GM21717 (cell line): ENCODE results near the gene PHF21B.
"Not testable (repeated sequence)": the region's sequence is repeated elsewhere in the genome, so short reads cannot be mapped to it uniquely, and the experiment has no call there.

ENCODE experiments used
- ATAC-seq: cut with Tn5 transposase; IDR thresholded peaks from one replicate; pipeline ENCODE4 v1.9.1; 2021; ENCODE audit warnings: mild to moderate bottlenecking, moderate library complexity; ENCODE audit not compliant: unreplicated experiment

The PHF21B gene

DNA sequence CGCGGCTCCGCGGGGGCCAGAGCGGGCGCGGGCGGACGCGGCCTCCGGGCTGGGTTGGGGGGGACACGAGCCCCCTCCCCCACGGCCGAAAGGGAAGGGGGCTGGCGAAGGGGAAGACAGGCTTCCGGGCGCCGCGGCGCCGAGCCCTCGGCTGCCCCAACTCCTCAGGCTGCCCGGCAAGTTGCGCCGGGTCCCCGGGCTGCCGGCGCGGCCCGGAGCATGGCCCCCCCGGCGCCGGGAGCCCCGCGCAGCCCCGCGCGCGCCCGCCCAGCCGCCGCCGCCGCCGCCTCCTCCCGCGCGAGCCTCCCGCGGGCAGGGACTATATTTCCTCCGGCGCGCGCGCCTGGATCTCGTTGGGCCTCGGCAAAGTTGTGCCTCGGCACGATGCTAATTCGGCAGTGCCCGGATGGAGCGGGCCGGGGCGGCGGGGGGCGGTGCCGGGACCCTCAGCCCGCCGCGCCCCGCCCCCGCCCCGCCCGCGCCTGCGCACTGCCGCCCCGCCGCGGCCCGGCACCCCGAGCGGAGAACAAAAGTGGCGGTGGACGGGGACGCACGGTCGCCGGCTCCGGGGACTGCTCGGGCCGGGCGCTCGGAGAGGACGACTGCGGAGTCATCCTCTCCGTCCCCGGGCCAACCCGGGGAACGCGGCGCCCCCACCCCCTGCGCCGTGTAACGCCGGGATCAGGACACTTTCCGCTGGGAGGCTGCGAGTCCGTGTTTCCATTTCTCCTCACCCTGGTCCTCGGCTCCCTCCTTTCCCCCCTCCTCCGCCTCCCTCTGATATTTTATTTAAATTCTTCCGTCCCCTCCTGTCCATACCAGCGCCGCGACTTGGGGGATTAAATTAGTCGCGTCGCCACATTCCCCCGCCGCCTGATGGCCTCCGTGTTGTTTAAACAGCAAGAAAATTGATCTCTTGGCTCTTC lies at the start of gene PHF21B:
TSS of gene PHF21B (minus strand) at position 400 of the 926 bp plus-strand sequence. CDS start 456 bp downstream, outside the sequence.
- ATAC-seq, result no peak

DNA sequence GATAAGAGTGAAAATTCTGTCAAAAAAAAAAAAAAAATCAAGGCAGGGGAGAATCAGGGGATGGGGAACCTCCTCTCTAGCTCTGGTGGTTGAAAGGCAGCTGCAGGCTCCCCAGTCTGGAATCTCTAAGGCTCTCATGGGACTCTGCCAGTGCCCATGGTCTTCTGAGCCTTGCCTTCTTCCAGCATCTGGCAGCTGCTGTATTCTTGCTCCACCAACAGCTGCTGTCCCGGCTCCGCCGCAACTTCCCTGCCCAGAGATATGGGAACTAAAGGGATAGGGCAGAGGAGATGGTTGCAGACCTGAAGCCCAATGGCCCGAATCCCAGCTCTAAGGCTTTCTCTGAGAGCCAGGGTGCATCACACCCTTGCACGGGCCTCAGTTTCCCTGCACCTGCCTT lies 49.5 kb upstream of the PHF21B start:
- no peak for ATAC-seq

DNA sequence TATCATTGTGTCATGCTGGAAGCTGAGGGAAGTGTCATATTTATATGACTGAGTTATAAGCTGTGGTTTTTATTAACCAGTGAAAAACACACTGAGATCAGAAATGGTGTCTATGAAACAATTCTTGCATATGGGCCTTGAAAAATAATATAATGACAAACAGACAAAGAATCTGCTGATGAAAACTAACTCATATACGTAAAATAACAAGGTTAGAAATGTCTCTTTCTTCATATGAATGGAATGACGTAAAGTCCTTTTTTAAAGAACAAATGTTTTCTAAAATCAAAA lies 48.8 kb upstream of the PHF21B start:
- ATAC-seq, result no peak

DNA sequence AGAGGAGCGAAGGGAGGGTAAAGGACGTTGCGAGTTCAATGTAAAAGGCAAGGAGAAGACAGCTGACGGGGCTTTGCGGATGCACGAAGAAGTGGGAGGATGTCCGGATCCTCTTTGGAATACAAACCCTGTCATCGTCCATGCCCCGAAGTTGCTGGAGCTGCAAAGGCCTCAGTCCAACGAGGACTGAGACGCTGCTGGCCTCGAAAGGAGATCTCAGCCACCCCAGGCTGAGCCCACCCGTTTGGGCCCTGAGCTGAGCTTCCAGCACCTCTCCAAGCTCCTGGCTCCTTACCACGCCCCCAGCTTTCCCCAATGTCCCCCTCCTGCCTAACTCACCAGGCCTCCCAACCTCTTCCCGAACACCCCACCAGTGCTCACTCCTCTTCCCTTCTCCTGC lies 46.1 kb upstream of the PHF21B start:
- no peak for ATAC-seq

DNA sequence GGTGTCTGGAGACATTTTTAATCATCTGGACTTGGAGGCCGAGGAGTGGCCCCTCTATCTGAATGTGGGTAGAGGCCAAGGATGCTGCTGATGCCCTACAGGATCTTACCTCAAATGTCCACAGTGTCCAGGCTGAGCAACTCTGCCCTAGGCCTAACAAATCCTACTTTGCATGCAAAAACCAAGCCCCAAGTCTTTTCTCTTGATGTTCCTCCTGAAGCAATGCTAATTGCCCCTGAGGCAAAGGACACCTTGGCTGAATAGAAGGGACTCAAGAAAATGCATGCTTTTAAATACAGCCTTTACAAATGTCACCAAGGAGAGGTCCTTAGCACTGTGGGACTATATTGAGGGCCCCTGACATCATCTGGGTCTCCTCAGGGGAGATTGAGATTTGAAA lies 43.8 kb upstream of the PHF21B start:
- ATAC-seq, result no peak

DNA sequence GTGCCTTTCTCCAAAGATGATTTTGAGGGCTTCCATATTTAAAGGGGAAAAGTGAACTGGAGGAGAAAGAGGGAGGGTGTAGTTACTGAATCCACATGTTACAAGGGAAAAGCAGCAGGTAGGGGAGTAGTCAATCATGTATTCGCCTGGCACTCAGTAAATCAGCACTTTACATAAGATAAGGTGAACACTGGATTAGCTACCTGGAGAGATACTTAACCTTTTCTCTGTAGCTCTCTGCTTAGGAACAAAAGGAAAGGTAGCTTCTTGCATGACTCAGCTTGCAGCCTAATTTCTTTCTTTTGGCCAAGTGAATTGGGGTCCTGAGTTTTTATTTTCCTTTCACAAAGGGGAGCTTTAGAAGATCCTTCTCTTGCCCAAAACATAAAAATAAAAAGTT lies 43.3 kb upstream of the PHF21B start:
- ATAC-seq, result no peak

DNA sequence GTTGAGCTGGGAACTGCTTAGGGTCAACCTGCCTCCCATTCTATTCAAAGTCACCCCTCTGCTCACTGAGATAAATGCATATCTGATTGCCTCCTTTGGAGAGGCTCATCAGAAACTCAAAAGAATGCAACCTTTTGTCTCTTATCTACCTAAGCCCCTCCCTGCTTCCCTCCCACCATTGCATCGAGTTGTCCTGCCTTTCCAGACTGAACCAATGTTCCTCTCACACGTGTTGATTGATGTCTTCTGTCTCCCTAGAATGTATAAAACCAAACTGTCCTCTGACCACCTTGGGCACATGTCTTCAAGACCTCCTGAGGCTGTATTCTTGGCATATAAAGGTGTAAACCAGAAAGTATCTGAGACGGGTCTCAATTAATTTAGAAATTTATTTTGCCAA lies 42.9 kb upstream of the PHF21B start:
- ATAC-seq, result not testable (repeated sequence)

DNA sequence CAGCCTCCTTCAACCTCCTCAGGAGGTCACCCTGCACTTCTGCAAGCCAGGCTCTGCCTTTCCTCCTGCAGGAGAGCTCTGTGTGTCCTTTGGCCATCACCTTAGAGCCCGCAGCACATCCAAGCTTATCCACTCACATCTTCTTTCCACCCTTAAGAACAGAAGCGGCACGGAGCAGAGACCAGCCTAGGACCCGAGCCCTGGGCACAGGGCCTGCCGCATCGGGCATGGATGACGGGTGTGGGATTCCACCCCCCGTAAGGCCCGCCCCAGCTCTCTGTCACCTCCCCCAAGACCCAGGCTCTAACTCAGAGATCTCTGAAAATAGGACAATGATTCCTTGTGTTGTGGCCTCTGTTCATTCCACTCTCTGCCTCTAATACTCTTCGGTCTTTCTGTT lies 42.1 kb upstream of the PHF21B start:
- no peak for ATAC-seq

DNA sequence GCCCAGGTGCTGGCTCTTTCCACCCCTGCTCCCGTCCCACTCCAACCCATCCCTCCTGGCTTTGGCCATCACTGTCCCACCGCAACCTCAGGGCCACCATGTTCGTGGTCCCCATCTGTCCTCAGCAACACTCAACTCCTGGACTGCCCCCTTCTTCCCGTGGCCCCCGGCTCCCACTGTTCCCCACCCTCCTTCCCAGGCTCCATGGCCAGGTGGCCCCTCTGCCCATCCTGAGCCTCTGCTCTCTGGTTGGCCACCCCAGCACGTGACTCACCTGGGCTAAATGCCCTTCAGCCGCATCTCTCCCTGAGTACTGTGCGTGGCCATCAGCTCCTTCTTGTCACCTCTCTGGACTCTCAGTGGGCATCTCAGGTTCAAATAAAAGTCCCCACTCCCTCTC lies 41.6 kb upstream of the PHF21B start:
- no peak for ATAC-seq

DNA sequence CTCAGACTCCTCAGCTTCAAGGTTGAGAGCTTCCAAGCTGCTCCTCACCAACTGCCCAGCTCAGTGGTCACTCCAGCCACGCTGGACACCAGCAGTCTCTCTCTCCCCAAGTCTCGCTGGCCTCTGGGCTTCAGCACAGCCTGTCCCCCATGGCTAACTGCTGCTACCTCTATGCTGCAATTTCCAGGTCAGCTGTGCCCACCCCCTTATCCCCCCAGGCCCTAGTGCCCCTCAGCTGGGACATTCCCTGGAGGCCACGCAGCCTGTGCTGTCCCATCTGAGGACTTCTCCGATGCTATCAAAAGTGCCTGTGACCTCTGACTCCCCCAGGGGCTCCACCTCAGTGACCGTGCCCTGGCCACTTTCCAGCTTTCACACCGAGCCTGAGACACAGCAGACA lies 37.5 kb upstream of the PHF21B start:
- no peak for ATAC-seq

DNA sequence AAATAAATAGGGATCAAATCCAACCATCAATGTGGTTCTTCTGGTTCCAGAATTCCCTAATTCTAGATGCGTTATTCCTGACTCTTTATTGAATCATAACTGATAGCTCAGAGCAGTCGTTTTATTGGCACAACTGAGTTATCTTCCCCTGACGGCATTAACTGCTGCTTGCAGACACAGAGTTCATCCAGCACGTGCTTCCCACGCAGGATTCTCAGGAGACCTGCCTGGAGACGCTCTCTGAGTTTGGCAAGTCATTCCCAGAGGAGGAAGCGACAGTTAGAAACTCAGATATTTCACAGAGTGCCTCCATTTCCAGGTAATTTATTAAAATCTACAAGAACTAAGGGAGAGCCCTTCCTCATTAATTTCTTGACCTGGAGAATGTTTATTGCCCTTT lies 35.4 kb upstream of the PHF21B start:
- no peak for ATAC-seq

DNA sequence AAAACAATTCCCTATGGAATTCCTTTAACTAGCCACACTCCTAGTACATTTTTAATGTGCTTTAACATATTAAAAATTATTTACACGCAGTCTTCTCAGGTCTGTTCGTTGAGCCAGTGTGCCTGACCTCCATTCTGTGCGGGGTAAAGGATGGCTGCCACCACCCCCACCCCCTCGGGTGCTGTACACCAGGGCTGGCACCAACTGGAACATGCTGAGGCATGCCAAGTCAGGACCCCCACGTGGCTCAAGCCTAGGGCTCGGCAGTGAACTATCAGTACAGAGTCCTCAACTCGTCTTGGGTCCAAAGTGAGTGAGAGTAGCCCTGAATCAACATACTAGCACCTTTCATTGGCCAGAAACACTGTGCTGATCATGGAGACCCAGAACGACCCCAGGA lies 32.5 kb upstream of the PHF21B start:
- ATAC-seq, result no peak

DNA sequence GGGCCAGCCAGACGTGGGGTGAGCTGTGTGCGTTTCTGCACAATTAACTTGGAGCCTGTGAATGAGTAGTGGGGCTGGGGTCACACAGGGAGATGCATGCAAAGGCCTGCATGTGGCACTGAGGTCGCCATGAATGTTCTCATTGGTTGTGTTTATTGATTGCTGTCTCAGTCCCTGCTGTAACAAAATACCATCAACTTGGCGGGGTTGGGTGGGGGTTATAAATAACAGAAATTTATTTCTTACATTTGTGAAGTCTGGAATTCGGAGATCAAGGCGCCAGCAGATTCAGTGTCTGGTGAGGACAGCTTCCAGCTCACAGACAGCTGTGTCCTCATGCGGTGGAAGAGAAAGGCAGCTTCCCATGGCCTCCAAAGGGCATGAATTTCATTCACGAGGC lies 29.3 kb upstream of the PHF21B start:
- ATAC-seq, result no peak

DNA sequence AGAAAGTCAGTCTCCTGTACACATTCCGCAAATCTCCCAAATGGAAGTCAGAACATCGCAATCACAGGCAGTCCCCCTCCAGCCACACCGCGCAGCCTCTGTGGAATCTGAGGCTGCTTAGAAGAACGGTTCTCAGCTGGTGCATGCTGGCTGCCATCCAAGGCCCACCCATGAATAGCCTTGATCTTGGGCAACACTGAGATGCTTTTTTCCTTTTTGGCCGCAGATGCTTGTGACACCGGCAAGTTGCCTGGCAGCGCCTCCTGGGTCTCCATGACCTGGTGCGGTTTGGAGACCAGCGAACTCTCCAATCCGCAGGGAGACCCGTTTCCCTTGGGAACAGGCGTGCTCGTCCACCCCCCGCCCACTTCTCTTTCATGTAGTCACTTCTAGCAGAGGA lies 26.3 kb upstream of the PHF21B start:
- ATAC-seq, result no peak

DNA sequence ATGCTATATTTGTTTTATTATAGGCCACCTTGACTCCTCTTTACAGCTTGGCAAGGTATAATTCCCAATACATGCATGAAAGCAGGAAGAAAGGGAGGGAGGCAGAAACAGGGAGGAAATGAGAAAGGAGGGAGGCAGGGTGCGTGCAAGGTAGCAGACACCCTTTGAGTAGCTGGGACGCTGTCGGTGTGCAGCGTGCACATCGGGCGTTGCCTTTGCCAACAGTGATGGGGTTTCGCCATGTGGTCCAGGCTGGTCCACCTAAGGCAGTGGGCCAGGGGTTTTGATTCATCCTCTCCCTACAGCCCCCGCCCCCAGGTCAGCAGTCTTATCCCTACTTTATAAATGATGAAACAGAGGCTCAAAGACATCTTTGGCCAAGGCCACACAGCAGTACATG lies 25.0 kb upstream of the PHF21B start:
- no peak for ATAC-seq

DNA sequence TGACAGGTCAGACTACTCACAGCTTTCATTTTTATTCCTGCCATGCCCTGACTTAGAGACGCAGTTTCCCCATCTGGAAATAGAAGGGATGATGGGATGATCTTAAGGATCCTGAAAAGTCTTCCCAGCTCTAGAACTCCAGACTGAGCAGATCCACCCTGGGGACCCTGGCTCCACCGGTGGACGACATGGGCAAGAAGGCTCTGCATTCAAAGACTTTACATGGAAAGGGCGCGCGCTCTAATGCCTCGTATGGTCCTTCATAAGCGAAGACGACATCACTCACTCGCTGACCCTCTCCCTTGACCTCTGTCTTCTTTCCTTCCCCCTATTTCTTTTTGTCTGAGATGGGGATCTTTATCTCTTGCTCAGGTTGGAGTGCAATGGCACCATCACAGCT lies 24.4 kb upstream of the PHF21B start:
- no peak for ATAC-seq

DNA sequence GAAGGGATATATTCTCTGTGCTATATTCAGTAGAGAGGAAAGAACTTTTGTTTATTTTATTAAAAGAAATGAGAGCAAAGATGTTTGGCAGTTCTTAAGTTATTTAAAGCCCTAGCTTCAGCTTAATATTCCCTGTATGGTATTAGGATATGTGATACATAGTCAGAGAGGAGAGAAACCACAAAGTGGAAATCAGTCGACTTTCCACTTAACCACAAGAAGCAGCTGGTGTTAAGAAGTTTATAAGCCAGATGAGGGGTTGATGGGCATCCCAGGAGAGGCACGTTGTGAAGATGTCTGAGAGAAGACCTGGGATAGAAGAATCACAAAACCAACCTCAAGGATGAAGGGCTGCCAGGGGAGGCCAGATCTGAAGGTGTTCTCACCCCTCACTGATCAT lies 23.3 kb upstream of the PHF21B start:
- ATAC-seq, result no peak

DNA sequence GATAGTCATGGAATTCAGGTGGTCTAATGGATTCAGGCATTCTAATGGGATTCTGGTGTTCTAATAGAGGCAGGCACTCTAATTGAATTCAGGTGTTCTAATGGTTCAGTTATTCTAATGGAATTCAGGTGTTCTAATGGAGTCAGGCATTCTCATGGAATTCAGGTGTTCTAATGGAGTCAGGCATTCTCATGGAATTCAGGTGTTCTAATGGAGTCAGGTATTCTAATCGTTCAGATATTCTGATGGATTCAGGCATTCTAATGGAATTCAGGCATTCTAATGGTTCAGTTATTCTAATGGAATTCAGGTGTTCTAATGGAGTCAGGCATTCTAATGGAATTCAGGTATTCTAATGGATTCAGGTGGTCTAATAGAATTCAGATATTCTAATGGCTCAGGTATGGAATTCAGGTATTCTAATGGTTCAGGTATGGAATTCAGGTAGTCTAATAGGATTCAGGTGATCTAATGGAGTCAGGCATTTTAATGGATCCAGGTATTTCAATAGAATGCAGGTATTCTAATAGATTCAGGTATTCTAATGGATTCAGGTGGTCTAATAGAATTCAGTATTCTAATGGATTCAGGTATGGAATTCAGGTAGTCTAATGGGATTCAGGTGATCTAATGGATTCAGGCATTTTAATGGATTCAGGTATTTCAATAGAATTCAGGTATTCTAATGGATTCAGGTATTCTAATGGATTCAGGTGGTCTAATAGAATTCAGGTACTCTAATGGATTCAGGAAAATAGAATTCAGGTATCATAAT lies 22.0 kb upstream of the PHF21B start:
- no peak for ATAC-seq

DNA sequence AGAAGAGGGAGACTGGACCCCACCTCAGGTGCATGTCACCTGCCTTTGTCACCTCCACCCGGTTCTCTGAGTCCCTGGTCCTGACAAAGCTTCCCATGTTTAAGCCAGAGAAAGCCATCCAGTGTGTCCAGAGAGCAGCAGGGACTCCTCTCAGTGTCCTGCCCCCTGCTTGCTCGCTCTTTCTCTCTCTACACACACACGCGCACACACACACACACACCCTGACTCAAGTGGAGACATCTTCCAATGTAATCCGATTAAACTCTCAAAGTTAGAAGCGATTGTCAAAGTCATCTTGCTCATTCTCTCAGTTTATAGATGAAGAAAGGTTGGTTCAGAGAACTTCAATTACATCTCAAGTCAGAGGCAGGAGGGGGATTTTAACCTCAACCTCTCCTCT lies 19.7 kb upstream of the PHF21B start:
- no peak for ATAC-seq

DNA sequence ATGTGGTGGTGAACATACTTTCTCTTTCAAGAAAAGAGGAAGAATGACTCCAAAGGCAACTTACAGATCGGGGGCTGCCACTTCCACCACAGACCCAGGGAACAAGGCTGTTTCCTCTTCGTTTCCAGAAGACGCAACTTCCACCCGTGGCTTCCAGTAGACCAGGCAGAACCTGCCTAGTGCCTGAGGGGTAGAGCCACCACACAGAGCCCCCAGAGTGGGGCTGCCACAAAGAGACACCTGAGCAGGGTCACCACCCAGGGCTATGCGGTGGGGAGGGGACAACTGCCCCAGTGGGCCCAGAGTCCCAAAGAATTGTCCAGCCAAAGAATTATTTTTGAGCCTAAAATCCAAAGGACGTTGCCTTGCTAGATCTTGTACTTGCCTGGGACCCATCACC lies 16.7 kb upstream of the PHF21B start:
- ATAC-seq, result no peak

DNA sequence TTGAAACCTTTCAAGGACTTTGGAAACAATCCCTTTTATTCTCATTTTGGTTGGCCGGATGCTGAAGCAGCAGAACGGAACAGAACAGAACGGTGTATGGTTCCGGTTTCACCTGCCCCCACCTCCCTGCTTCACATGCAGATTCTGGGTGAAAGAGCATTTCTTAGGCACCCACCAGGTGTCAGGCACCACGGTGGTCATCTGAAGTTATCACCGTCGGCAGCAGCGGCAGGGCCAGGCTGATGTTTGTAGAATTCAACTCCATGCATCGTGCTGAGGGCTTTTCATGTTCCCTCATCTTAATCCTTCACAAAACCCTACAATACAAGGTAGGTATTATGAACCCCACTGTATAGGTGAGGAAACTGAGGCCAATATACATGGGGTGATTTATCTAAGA lies 13.6 kb upstream of the PHF21B start:
- ATAC-seq, result no peak

DNA sequence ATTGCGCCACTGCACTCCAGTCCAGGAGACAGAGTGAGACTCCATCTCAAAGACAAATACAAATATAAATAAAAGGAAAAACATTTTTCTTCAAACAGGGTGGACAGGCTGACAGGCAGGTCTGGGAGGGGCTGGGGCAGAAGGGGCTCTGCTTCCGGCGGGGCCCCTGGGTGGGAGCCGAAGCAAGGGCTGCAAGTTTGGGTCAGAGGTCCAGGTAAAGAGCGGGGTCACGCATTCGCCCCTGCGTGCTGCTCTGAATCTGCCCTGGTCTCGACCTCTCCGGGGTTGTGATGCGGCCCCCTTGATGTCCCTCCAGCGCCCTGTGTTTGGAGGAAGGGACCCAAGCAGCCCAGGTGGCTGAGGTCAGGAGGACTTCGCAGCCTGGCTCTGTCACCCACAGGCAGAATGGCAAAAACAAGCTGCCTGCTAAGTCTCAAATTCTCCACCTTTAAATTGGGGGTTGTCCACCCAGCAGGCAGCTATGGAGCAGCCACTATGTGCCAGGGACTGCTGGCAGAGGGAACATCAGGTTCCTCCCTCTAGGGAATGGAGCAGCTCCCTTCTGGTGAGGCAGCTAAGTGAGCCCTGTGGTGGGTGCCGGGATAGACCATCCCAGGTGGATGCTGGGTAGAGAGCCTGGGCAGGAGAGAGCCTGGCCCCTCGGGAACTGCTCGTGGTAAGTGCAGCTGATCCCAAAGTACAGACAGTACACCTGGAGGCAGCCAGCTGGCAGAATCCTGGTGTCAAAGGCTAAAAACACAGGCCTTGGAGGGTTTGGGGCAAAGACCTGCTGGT lies 10.3 kb upstream of the PHF21B start:
- no peak for ATAC-seq
